H1 (cell line): ENCODE results near the gene MTRFR. TPM values are rescaled to one million over a fixed set of nuclear protein-coding genes. Genes with fewer than 3 reads are reported as not detected.

Experiments used
- CTCF ChIA-PET: fragments of 300-600 bp; sonication (Branson Sonifier 250); formaldehyde crosslinking; loops from one replicate; lab custom pipeline; 2021; ENCODE audit not compliant: partially characterized antibody; lab: Charles Lee
- POLR2A ChIA-PET: fragments of 300-600 bp; sonication (Branson Sonifier 250); formaldehyde crosslinking; loops from one replicate; lab custom pipeline; 2021; ENCODE audit warnings: inconsistent platforms; ENCODE audit not compliant: partially characterized antibody; lab: Charles Lee
- DNase-seq, 2 experiments: peaks; one replicate each; pipeline versions ENCODE4 v3.0.0 to v3.0.0-alpha.2; 2010 to 2022; ENCODE audit warnings: low spot score in 2 of 2, low read depth in 1 of 2, mixed read lengths in 1 of 2
- FAIRE-seq: peaks from 2 replicates; lab custom pipeline; 2011; peaks lifted over from hg19 to GRCh38; lab: Jason Lieb, UNC
- H2AFZ ChIP-seq: 2 replicates; pipeline ENCODE4 v1.8.1; 2012; ENCODE audit warnings: low read length, inconsistent platforms
- H2AK5ac ChIP-seq: 2 replicates; pipeline ENCODE4 v1.6.1; 2013; ENCODE audit warnings: low read depth, low read length
- H2BK120ac ChIP-seq: replicated peaks from 2 replicates; pipeline ENCODE3; 2013; ENCODE audit warnings: low read depth, low read length, inconsistent platforms
- H2BK12ac ChIP-seq: 2 replicates; pipeline ENCODE4 v1.6.1; 2013; ENCODE audit warnings: low read depth, low read length
- H2BK15ac ChIP-seq: 2 replicates; pipeline ENCODE4 v1.6.1; 2013; ENCODE audit warnings: low read length
- H2BK20ac ChIP-seq: 2 replicates; pipeline ENCODE4 v1.6.1; 2013; ENCODE audit warnings: low read length
- H2BK5ac ChIP-seq: 2 replicates; pipeline ENCODE4 v1.6.1; 2013; ENCODE audit warnings: low read depth, low read length
- H3K14ac ChIP-seq: 2 replicates; pipeline ENCODE4 v1.6.1; 2013; ENCODE audit warnings: inconsistent platforms; ENCODE audit not compliant: insufficient read length
- H3K18ac ChIP-seq: 2 replicates; pipeline ENCODE4 v1.6.1; 2013; ENCODE audit warnings: low read length; ENCODE audit errors: extremely low read depth
- H3K23ac ChIP-seq: 2 replicates; pipeline ENCODE4 v1.6.1; 2013; ENCODE audit warnings: inconsistent platforms; ENCODE audit not compliant: insufficient read length
- H3K23me2 ChIP-seq: 2 replicates; pipeline ENCODE4 v1.6.1; 2013; ENCODE audit warnings: low read depth, low read length
- H3K27ac ChIP-seq: 2 replicates; pipeline ENCODE4 v1.6.1; 2011; ENCODE audit warnings: low read depth, low read length, inconsistent platforms
- H3K27me3 ChIP-seq, 4 experiments: replicated peaks in 1 of 4; 1 replicate in 1 of 4; 2 replicates in 3 of 4; pipeline versions ENCODE4 v1.6.1 to v1.8.1; 2011 to 2013; ENCODE audit warnings: low read length in 3 of 4, mild to moderate bottlenecking in 3 of 4, inconsistent platforms in 2 of 4, mixed read lengths in 2 of 4, moderate library complexity in 1 of 4; ENCODE audit not compliant: control insufficient read depth in 3 of 4, insufficient read depth in 3 of 4; ENCODE audit errors: extremely low read depth in 1 of 4
- H3K36me3 ChIP-seq, 4 experiments: 2 replicates each; pipeline versions ENCODE4 v1.6.1 to v1.8.1; 2011 to 2013; ENCODE audit warnings: mild to moderate bottlenecking in 4 of 4, low read length in 3 of 4, moderate library complexity in 2 of 4, control low read depth in 1 of 4, inconsistent platforms in 1 of 4; ENCODE audit not compliant: insufficient read depth in 4 of 4, control insufficient read depth in 2 of 4
- H3K4ac ChIP-seq: replicated peaks from 2 replicates; pipeline ENCODE3; 2013; ENCODE audit warnings: low read length, low read depth, mixed read lengths, inconsistent platforms; ENCODE audit not compliant: insufficient read length
- H3K4me1 ChIP-seq, 4 experiments: replicated peaks in 1 of 4; 1 replicate in 1 of 4; 2 replicates in 3 of 4; pipeline versions ENCODE4 v1.6.1 to v1.8.1; 2011 to 2013; ENCODE audit warnings: low read length in 3 of 4, inconsistent platforms in 2 of 4, mixed read lengths in 1 of 4; ENCODE audit not compliant: insufficient read depth in 4 of 4, control insufficient read depth in 3 of 4
- H3K4me2 ChIP-seq, 2 experiments: 2 replicates each; pipeline versions ENCODE4 v1.6.1 to v1.8.1; 2011 to 2013; ENCODE audit warnings: low read depth in 2 of 2, low read length in 2 of 2, control low read depth in 1 of 2, inconsistent platforms in 1 of 2, mild to moderate bottlenecking in 1 of 2; ENCODE audit not compliant: insufficient read depth in 1 of 2
- H3K4me3 ChIP-seq, 4 experiments: fragments of 200-600, 300-600 bp in 1 of 4; sonication (generic), shearing (Covaris generic), sonication (Bioruptor Twin) in 1 of 4; 2 replicates each; pipeline versions ENCODE4 v1.5.1 to v1.8.1; 2011 to 2016; ENCODE audit warnings: low read length in 4 of 4, low read depth in 3 of 4, control low read depth in 2 of 4, inconsistent platforms in 2 of 4, mild to moderate bottlenecking in 2 of 4, mixed read lengths in 1 of 4, moderate library complexity in 1 of 4; ENCODE audit not compliant: insufficient read depth in 2 of 4; ENCODE audit errors: extremely low read depth in 1 of 4
- H3K56ac ChIP-seq: replicated peaks from 2 replicates; pipeline ENCODE3; 2013; ENCODE audit warnings: low read depth, mild to moderate bottlenecking, mixed read lengths, low read length, inconsistent platforms; ENCODE audit not compliant: insufficient read length
- H3K79me1 ChIP-seq: 2 replicates; pipeline ENCODE4 v1.6.1; 2013; ENCODE audit warnings: low read depth, low read length, control low read depth
- H3K79me2 ChIP-seq, 2 experiments: 2 replicates each; pipeline versions ENCODE4 v1.6.1 to v1.8.1; 2012 to 2013; ENCODE audit warnings: low read length in 2 of 2, mild to moderate bottlenecking in 2 of 2, inconsistent platforms in 1 of 2; ENCODE audit not compliant: insufficient read depth in 2 of 2, control insufficient read depth in 1 of 2
- H3K9ac ChIP-seq, 4 experiments: replicated peaks in 1 of 4; 1 replicate in 1 of 4; 2 replicates in 3 of 4; pipeline versions ENCODE4 v1.6.1 to v1.8.1; 2011 to 2013; ENCODE audit warnings: low read depth in 3 of 4, low read length in 3 of 4, control low read depth in 2 of 4, mild to moderate bottlenecking in 2 of 4, moderate library complexity in 2 of 4, inconsistent platforms in 1 of 4; ENCODE audit errors: extremely low read depth in 1 of 4
- H3K9me3 ChIP-seq, 2 experiments: 2 replicates each; pipeline versions ENCODE4 v1.6.1 to v1.8.1; 2012 to 2013; ENCODE audit warnings: mild to moderate bottlenecking in 2 of 2, moderate library complexity in 2 of 2, control low read depth in 1 of 2, inconsistent platforms in 1 of 2, low read depth in 1 of 2, low read length in 1 of 2, mixed read lengths in 1 of 2; ENCODE audit not compliant: insufficient read depth in 2 of 2
- H4K20me1 ChIP-seq, 2 experiments: replicated peaks in 1 of 2; 2 replicates each; pipeline versions ENCODE3 to v1.8.1; 2011 to 2013; ENCODE audit warnings: inconsistent platforms in 2 of 2, low read length in 2 of 2, mild to moderate bottlenecking in 1 of 2; ENCODE audit not compliant: insufficient read depth in 2 of 2, control insufficient read depth in 1 of 2
- H4K5ac ChIP-seq: 2 replicates; pipeline ENCODE4 v1.6.1; 2013; ENCODE audit warnings: low read length, low read depth, mixed read lengths, inconsistent platforms; ENCODE audit not compliant: insufficient read length
- H4K8ac ChIP-seq: 2 replicates; pipeline ENCODE4 v1.8.0; 2013; ENCODE audit warnings: mild to moderate bottlenecking, moderate library complexity, low read length, inconsistent platforms; ENCODE audit not compliant: insufficient read depth; ENCODE audit errors: extremely low read depth
- H4K91ac ChIP-seq: replicated peaks from 2 replicates; pipeline ENCODE3; 2013; ENCODE audit warnings: low read length, mixed read lengths, inconsistent platforms; ENCODE audit not compliant: insufficient read length
- ATF2 ChIP-seq: IDR thresholded peaks from 2 replicates; pipeline ENCODE4 v1.6.1; 2012; ENCODE audit warnings: low read length, inconsistent platforms
- BRCA1 ChIP-seq: IDR thresholded peaks from 2 replicates; pipeline ENCODE4 v1.6.1; 2012; ENCODE audit warnings: low read depth, low read length, improper control_type of control experiment
- CREB1 ChIP-seq: IDR thresholded peaks from 2 replicates; pipeline ENCODE4 v1.6.1; 2012; ENCODE audit warnings: inconsistent platforms
- CTBP2 ChIP-seq: IDR thresholded peaks from 2 replicates; pipeline ENCODE4 v1.7.0; 2011; ENCODE audit warnings: borderline replicate concordance, mild to moderate bottlenecking, moderate library complexity, mixed read lengths, low read length; ENCODE audit not compliant: insufficient read depth, insufficient read length
- HDAC6 ChIP-seq: IDR thresholded peaks from one replicate; pipeline ENCODE4 v1.7.1; 2012; ENCODE audit warnings: low read depth, mild to moderate bottlenecking, inconsistent platforms, low read length, moderate library complexity
- JUND ChIP-seq: IDR thresholded peaks from 2 replicates; pipeline ENCODE4 v1.6.1; 2011; ENCODE audit warnings: mild to moderate bottlenecking, improper control_type of control experiment, low read length
- KDM5A ChIP-seq: fragments of 200-600 bp; IDR thresholded peaks from 2 replicates; pipeline ENCODE4 v1.7.1; 2012; ENCODE audit warnings: mild to moderate bottlenecking, low read length, inconsistent platforms, mixed read lengths
- RFX5 ChIP-seq: IDR thresholded peaks from 2 replicates; pipeline ENCODE4 v1.6.1; 2011; ENCODE audit warnings: low read depth, low read length, improper control_type of control experiment, borderline replicate concordance
- TCF12 ChIP-seq: IDR thresholded peaks from 2 replicates; pipeline ENCODE4 v1.6.1; 2011; ENCODE audit warnings: low read depth, mild to moderate bottlenecking, low read length
- TEAD4 ChIP-seq: IDR thresholded peaks from 2 replicates; pipeline ENCODE4 v1.6.1; 2012; ENCODE audit warnings: low read depth, low read length, inconsistent platforms, mixed read lengths
- WGBS, 2 experiments: shearing (Covaris generic) in 1 of 2; methylation state at CpG; one replicate each; pipeline versions ENCODE4 v1.1.6 to v1.1.7; 2013 to 2015; ENCODE audit warnings: low lambda C conversion rate in 2 of 2, mixed read lengths in 2 of 2, inconsistent platforms in 1 of 2, low coverage in 1 of 2, missing lambda C conversion rate in 1 of 2; ENCODE audit not compliant: insufficient replicate concordance in 2 of 2, insufficient coverage in 1 of 2, insufficient read length in 1 of 2; ENCODE audit errors: extremely low coverage in 1 of 2, missing lambda C conversion rate in 1 of 2; 5-methylcytosine and 5-hydroxymethylcytosine counted together
- polyA plus RNA-seq, 7 experiments: library from polyadenylated mRNA; depleted of rRNA in 3 of 7; stranded (reverse) in 5 of 7; unstranded in 2 of 7; fragments of >200 nt in 5 of 7; fragments of 200-250 nt in 2 of 7; gene quantifications; 1 replicate in 5 of 7; 2 replicates in 1 of 7; 4 replicates in 1 of 7; pipeline versions ENCODE4 v1.2.1 to v1.2.3, GENCODE V29; 2011 to 2013; ENCODE audit warnings: missing spikeins in 2 of 7, mixed read lengths in 2 of 7
- total RNA-seq: library from RNA; stranded (reverse); fragmentation: NEBNext Ultra II Directional; extraction: Animal tissue kit (Norgen Biotek cat#: 25700); gene quantifications from 2 replicates; pipeline ENCODE4 v1.2.1, GENCODE V29; 2021

The MTRFR gene
- total and polyA plus RNA-seq, 2 of the 8 experiments (the other 6 are each of a cell fraction or from before 2014, with no cell fraction given): 9.2 to 12.9 TPM

- H2BK120ac ChIP-seq: no peak overlapping the region
- ChIA-PET CTCF (interaction anchor here (0.7 to 3.6 kb wide), 30 partner anchors 10 to 344 kb away, joined by 3 to 43 read pairs (median 5); no protein-coding TSS in a partner anchor), POLR2A (interaction anchor here (0.6 to 2.1 kb wide), 6 partner anchors 13 to 914 kb away, joined by 3 to 6 read pairs (median 4); no protein-coding TSS in a partner anchor)
- H2BK15ac ChIP-seq: no peak overlapping the region
- H3K9me3 ChIP-seq: no peaks in the 10 kb centered on the region
- H3K14ac ChIP-seq: no peak overlapping the region
- no peak overlapping the region for H2BK5ac ChIP-seq
- TF ChIP-seq TEAD4: no peak
- no peak for TF ChIP-seq KDM5A
- no peak for TF ChIP-seq RFX5
- no peak for TF ChIP-seq ATF2
- TF ChIP-seq HDAC6: no peak
- TF ChIP-seq JUND: no peak
- TF ChIP-seq CREB1: no peak
- TF ChIP-seq CTBP2: no peak
- TF ChIP-seq BRCA1: no peak
- TF ChIP-seq TCF12: no peak
- no peak overlapping the region for H4K91ac ChIP-seq
- H2BK20ac ChIP-seq: no peak overlapping the region
- no peak overlapping the region for H3K23ac ChIP-seq
- H3K4me3 ChIP-seq: no peak overlapping the region
- H3K4me2 ChIP-seq: no peak overlapping the region
- no peak overlapping the region for H2AFZ ChIP-seq
- H3K27me3 ChIP-seq: no peaks in the 10 kb centered on the region
- H3K27ac ChIP-seq: no peak overlapping the region
- no peak for DNase-seq
- peaks cover 8% of the 10 kb centered on the region for H3K79me1 ChIP-seq
- 97% methylated on average over 6 of the region's 6 CpGs; no CpG with 5 or more reads in 1 of the 2 experiments for WGBS, 2 experiments
- no peak overlapping the region for H2AK5ac ChIP-seq
- H3K9ac ChIP-seq: no peak overlapping the region
- H4K5ac ChIP-seq: no peak overlapping the region
- H4K8ac ChIP-seq: no peak overlapping the region
- peaks cover 0 to 8% of the 10 kb centered on the region in 2 experiments; a peak in 3 of 4 replicates for H3K79me2 ChIP-seq
- H3K23me2 ChIP-seq: peaks cover under 1% of the 10 kb centered on the region; the same call in 1 of the 2 replicates
- peaks cover 0 to 3% (median 0%) of the 10 kb centered on the region in 4 experiments; a peak in 1 of 7 replicates for H3K4me1 ChIP-seq
- no peak overlapping the region for H2BK12ac ChIP-seq
- H4K20me1 ChIP-seq: peaks cover 3 to 4% of the 10 kb centered on the region in 2 experiments
- no peak overlapping the region for H3K4ac ChIP-seq
- no peak overlapping the region for H3K18ac ChIP-seq
- no peak for FAIRE-seq
- H3K56ac ChIP-seq: no peak overlapping the region
- H3K36me3 ChIP-seq: peaks cover 0 to 6% (median 2%) of the 10 kb centered on the region in 4 experiments; a peak in 3 of 8 replicates
Observed at GRCh38 chr12:123238961-123239360, 5.7 kb downstream of the MTRFR start.
